ENCODE results near the gene MICAL3.
A peak's percentile ranks its signal among the peaks of the same experiment; 100 is the strongest.
"Not testable (repeated sequence)": the region's sequence is repeated elsewhere in the genome, so short reads cannot be mapped to it uniquely, and the experiment has no call there.

Gene MICAL3

DNA sequence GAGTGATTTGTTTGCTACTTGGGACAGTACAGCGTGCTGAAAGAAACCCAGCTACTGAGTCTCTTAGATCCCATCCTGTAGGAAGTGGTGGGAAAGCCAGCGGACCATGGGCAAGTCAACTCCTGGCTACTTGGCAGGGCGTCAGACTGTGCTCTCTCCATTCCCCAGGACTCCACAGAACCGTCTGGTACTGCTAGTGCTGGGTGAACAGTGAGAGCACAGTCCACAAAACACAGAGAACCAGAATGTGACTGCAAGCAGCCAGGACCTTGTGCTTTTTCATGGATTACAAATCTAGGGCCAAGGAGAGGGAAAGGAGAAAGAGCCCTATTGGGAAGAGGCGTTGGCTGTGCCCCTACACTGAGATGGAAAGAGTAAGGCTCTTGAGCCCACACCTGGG, 260.3 kb downstream of the MICAL3 start:
- TF ChIP-seq CTCF (IDR thresholded peaks at IDR 0.05) = no peak
- TF ChIP-seq ZFX (IDR thresholded peaks at IDR 0.05; ENCODE audit: borderline replicate concordance) = no peak
- no peak overlapping the region for H3K27ac ChIP-seq

GRCh38 chr22:17763442-17763841, 260.9 kb downstream of the MICAL3 start:
- not testable (repeated sequence) for H3K27ac ChIP-seq

- no peak overlapping the region for H3K27ac ChIP-seq
Measured at GRCh38 chr22:17761138-17761488, 263.2 kb downstream of the MICAL3 start.

DNA sequence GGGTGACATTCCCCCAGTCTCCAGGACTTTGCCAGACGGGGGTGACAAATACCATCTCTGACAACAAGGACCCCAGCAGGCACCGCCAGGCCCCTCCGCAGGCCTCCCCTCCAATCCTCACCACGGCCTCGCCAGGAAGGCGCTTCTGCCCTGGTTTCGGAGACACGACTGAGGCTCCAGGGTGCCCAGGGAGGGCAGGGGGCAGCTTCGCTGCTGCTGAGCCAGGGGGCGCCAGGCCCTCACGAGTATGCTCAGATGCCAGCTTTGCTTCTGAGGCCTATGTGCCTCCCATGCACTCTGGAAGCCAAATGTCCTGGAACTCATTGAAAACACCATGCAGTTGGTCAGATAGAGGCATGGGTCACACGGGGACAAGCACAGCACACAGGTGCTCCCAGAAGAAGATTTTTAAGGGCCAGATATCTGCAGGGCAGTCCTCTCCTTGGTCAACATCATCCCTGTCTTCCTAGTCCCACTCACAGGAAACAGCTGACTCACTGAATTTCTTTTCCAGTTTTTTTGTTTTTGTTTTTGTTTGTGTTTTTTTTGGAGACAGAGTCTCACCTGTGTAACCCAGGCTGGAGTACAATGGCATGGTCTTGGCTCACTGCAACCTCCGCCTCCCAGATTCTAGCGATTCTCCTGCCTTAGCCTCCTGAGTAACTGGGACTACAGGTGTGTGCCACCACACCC, 270.0 kb downstream of the MICAL3 start:
- TF ChIP-seq ZFX (IDR thresholded peaks at IDR 0.05; ENCODE audit: borderline replicate concordance) (no peak), CTCF (IDR thresholded peaks at IDR 0.05) (peak; percentile 30)
- no peak overlapping the region for H3K27ac ChIP-seq

More at GRCh38 chr22:17761138-17761488, 263.2 kb downstream of the MICAL3 start:
- TF ChIP-seq CTCF (IDR thresholded peaks at IDR 0.05) (no peak), ZFX (IDR thresholded peaks at IDR 0.05; ENCODE audit: borderline replicate concordance) (no peak)

GRCh38 chr22:17753401-17753989, 270.9 kb downstream of the MICAL3 start:
- no peak overlapping the region for H3K27ac ChIP-seq
- no peak for TF ChIP-seq CTCF (IDR thresholded peaks at IDR 0.05)
- no peak for TF ChIP-seq ZFX (IDR thresholded peaks at IDR 0.05; ENCODE audit: borderline replicate concordance)

DNA sequence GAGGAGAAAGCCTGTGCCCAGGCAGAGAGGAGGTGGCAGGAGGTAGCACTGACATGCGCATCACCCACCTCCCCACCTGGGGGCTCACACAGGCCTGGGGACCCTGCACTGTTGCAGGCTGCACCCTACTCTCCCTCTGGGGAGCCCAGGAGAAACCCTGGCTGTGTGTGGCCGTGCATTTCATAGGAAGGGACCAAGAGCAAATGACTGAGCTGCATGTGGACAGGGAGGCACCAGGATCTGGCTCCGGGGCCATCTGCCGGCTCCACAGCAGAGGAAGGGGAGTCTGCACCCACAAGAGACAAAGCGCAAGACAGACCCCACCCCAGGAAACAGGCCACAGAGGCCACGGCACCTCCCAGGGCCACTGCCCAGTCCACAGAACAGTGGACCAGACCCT, 272.8 kb downstream of the MICAL3 start:
- TF ChIP-seq ZFX (IDR thresholded peaks at IDR 0.05; ENCODE audit: borderline replicate concordance) = no peak
- TF ChIP-seq CTCF (IDR thresholded peaks at IDR 0.05) = no peak
- no peak overlapping the region for H3K27ac ChIP-seq

DNA sequence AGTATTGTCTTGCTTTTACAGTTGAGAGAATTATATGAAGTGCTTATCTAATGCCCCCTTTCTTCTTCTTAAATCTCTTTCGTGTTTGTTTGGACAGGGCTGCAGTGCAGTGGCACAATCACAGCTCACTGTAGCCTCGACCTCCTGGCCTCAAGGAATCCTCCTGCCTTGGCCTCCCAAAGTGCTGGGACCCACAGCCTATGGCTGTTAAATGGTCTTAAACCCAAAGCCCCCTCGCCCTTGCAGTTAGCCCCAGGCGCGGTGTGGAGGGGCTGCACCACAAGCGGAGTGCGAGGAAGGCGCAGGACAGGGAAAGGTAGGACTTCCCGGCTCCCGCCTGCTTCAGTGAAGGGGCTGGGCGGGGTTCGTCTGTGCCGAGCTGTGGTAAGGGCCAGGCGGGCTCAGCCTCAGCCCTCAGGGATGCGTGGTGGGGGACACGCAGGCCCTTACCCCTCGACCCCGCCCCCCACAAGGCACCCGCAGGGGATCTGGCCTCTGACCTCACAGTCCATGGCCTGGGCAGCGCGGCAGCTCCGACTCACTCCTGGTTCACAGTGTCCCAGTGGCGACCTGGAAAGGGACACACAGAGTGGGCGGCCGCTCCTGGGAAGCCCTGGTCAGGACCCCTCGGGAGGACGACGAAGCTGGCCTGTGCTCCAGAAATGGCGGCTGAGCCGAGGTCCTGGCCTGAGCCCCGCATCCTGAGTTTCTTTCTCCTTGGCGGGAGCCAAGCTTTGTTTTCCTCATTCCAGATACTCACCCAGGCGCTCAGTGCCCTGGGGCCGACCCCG, 274.6 kb downstream of the MICAL3 start:
- TF ChIP-seq CTCF (IDR thresholded peaks at IDR 0.05) (no peak), ZFX (IDR thresholded peaks at IDR 0.05; ENCODE audit: borderline replicate concordance) (no peak)
- H3K27ac ChIP-seq = no peak overlapping the region
